HFFc6 (cell line): ENCODE results near the gene PTPN22. TPM values are rescaled to one million over a fixed set of nuclear protein-coding genes. Genes with fewer than 3 reads are reported as not detected.
A peak's percentile ranks its signal among the peaks of the same experiment; 100 is the strongest.
"Not testable (repeated sequence)": the region's sequence is repeated elsewhere in the genome, so short reads cannot be mapped to it uniquely, and the experiment has no call there.

Experiments
- DNase-seq: peaks from one replicate; pipeline ENCODE4 v3.0.0-alpha.2; 2018
- H3K27ac Mint-ChIP-seq: 2 replicates; pipeline ENCODE4 v1.8.0; 2020; ENCODE audit warnings: mild to moderate bottlenecking, mixed read lengths
- H3K27me3 Mint-ChIP-seq: 2 replicates; pipeline ENCODE4 v1.8.0; 2021; ENCODE audit warnings: mild to moderate bottlenecking, moderate library complexity, mixed read lengths; ENCODE audit not compliant: insufficient read depth
- H3K36me3 Mint-ChIP-seq: 2 replicates; pipeline ENCODE4 v1.8.0; 2021; ENCODE audit warnings: low read depth, mixed read lengths
- H3K4me1 Mint-ChIP-seq: 2 replicates; pipeline ENCODE4 v1.8.0; 2020; ENCODE audit warnings: low read depth, mixed read lengths
- H3K4me3 Mint-ChIP-seq: 2 replicates; pipeline ENCODE4 v1.8.0; 2020; ENCODE audit warnings: mild to moderate bottlenecking, moderate library complexity, mixed read lengths
- H3K9me3 Mint-ChIP-seq: 2 replicates; pipeline ENCODE4 v1.8.0; 2020; ENCODE audit warnings: mild to moderate bottlenecking, mixed read lengths
- CTCF ChIP-seq: fragments of 200-600 bp; sonication (generic); IDR thresholded peaks from 2 replicates; pipeline ENCODE4 v1.5.0; 2021; ENCODE audit warnings: antibody characterized with exemption, mild to moderate bottlenecking
- total RNA-seq, 6 experiments: library from RNA; stranded (reverse); fragmentation: NEBNext Ultra II Directional; extraction: Animal tissue kit (Norgen Biotek cat#: 25700); gene quantifications; 2 replicates in 1 of 6; 3 replicates in 5 of 6; pipeline ENCODE4 v1.2.3, GENCODE V29; 2021

Gene PTPN22
- total RNA-seq, 6 experiments from 2014 or later = 0.71 to 1.3 (median 1.0) TPM

- no peaks in the 10 kb centered on the region for H3K36me3 Mint-ChIP-seq
- H3K27ac Mint-ChIP-seq = no peak overlapping the region
- H3K4me3 Mint-ChIP-seq = no peak overlapping the region
- no peak for DNase-seq
- no peak for TF ChIP-seq CTCF
- H3K4me1 Mint-ChIP-seq = peaks cover 42% of the 10 kb centered on the region
- H3K9me3 Mint-ChIP-seq = no peaks in the 10 kb centered on the region
- H3K27me3 Mint-ChIP-seq = peaks cover 4% of the 10 kb centered on the region; the same call in 1 of the 2 replicates
Observed at GRCh38 chr1:113856401-113856790, 15.1 kb downstream of the PTPN22 start.

GRCh38 chr1:113855630-113856400, 15.7 kb downstream of the PTPN22 start:
- Mint-ChIP-seq H3K27ac (no peak overlapping the region), H3K36me3 (no peaks in the 10 kb centered on the region), H3K4me3 (no peak overlapping the region), H3K27me3 (peaks cover 4% of the 10 kb centered on the region; the same call in 1 of the 2 replicates), H3K9me3 (no peaks in the 10 kb centered on the region), H3K4me1 (peaks cover 36% of the 10 kb centered on the region)
- peak; percentile 6 for DNase-seq
- TF ChIP-seq CTCF = no peak

- H3K27me3 Mint-ChIP-seq = no peaks in the 10 kb centered on the region
- no peak overlapping the region for H3K4me3 Mint-ChIP-seq
- H3K36me3 Mint-ChIP-seq = no peaks in the 10 kb centered on the region
- H3K4me1 Mint-ChIP-seq = peaks cover 20% of the 10 kb centered on the region
- H3K9me3 Mint-ChIP-seq = no peaks in the 10 kb centered on the region
- DNase-seq = no peak
- TF ChIP-seq CTCF = no peak
- H3K27ac Mint-ChIP-seq = no peak overlapping the region
Observed at GRCh38 chr1:113854234-113854633, 17.3 kb downstream of the PTPN22 start.

GRCh38 chr1:113852694-113853093, 18.8 kb downstream of the PTPN22 start:
- H3K36me3 Mint-ChIP-seq, DNase-seq, H3K4me3 Mint-ChIP-seq, H3K27ac Mint-ChIP-seq, H3K27me3 Mint-ChIP-seq, H3K9me3 Mint-ChIP-seq: not testable (repeated sequence)
- H3K4me1 Mint-ChIP-seq = peaks cover 14% of the 10 kb centered on the region

- no peak for DNase-seq
- Mint-ChIP-seq H3K4me3 (no peak overlapping the region), H3K36me3 (peaks cover 21% of the 10 kb centered on the region)
Observed at GRCh38 chr1:113850127-113850796, 21.2 kb downstream of the PTPN22 start.

More at GRCh38 chr1:113850127-113850796, 21.2 kb downstream of the PTPN22 start:
- TF ChIP-seq CTCF = no peak
- H3K4me1 Mint-ChIP-seq = no peaks in the 10 kb centered on the region
- no peak overlapping the region for H3K27ac Mint-ChIP-seq
- H3K9me3 Mint-ChIP-seq = peaks cover 13% of the 10 kb centered on the region
- no peaks in the 10 kb centered on the region for H3K27me3 Mint-ChIP-seq
